ENCODE measurements around the gene HOXA6. TPM values are rescaled to one million over a fixed set of nuclear protein-coding genes. Genes with fewer than 3 reads are reported as not detected.

The HOXA6 gene
- total and polyA plus RNA-seq, 10 of the 15 experiments (the other 5 are each of a cell fraction or from before 2014, with no cell fraction given), result 0.08 TPM; not detected in 9

DNA sequence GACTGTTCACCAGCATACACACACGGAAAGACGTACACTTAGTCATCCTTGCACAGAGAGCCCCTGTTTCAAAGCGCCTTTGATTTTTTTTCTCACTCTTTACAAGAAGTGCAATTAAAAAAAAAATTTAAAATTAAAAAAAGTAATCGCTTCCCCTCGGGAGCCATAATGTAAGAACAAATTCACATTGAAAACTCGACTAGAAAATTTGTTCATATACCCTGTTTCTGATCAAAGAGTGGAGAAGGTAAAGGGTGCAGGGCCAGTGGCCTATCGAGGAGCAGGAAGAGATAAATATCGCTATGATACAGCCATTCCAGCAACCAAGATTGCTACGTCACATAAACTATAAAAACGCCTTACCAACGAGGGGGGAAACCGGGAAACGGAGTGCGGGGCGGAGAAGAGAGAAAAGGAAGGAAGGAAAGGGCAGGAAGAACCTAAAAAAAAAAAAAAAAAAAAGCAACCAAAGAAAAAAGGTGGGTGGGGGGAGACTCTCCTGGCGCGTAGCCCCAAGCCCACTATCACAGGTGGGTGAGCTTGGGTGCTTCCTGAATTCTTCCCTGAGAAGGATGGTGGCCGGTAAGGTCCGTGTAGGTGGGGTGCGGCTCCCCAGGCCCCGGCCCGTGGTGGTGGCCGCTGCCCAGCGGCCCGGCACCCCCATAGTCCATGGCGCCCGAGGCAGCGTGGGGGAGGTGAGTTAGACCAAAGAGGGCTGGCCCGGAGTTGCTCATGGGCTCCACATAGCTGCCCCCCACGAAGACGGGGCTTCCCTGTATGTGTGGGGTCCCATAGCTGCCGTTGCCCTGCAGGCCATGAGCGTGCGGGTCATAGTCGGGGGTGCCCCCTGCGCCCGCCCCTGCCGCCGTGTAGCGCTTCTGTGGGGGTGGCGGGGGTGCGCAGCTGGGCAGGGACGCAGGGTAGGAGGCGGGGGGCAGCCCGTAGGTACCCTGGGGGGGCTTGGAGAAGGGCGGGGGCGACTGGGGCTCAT, 39.9 kb downstream of the HOXA6 start:
- H3K4me2 ChIP-seq (ENCODE audit: control insufficient read depth, insufficient read depth), result no peak overlapping the region
- BruUV-seq (replicated peaks), result no TSS peak
- H4K20me1 ChIP-seq (ENCODE audit: control insufficient read depth, insufficient read depth), result no peaks in the 10 kb centered on the region
- WGBS (ENCODE audit: insufficient coverage, insufficient replicate concordance, low lambda C conversion rate, missing lambda C conversion rate), result 69% methylated on average over 33 of the region's 47 CpGs
- no peak overlapping the region for H3K27ac ChIP-seq (ENCODE audit: control insufficient read depth, insufficient read depth)
- ChIA-PET CTCF (interaction anchor here (0.8 kb wide), 1 partner anchor 259 kb away, joined by 3 read pairs; no protein-coding TSS in a partner anchor), SMC1A (ENCODE audit: uncharacterized antibody, unreplicated experiment) (no interaction called here), RAD21 (ENCODE audit: unreplicated experiment) (no interaction called here), POLR2A (no interaction called here)
- ATAC-seq (no peak), FAIRE-seq (no peak), DNase-seq (ENCODE audit: low read depth, low spot score) (no peak)
- TF ChIP-seq, protein P1, sequence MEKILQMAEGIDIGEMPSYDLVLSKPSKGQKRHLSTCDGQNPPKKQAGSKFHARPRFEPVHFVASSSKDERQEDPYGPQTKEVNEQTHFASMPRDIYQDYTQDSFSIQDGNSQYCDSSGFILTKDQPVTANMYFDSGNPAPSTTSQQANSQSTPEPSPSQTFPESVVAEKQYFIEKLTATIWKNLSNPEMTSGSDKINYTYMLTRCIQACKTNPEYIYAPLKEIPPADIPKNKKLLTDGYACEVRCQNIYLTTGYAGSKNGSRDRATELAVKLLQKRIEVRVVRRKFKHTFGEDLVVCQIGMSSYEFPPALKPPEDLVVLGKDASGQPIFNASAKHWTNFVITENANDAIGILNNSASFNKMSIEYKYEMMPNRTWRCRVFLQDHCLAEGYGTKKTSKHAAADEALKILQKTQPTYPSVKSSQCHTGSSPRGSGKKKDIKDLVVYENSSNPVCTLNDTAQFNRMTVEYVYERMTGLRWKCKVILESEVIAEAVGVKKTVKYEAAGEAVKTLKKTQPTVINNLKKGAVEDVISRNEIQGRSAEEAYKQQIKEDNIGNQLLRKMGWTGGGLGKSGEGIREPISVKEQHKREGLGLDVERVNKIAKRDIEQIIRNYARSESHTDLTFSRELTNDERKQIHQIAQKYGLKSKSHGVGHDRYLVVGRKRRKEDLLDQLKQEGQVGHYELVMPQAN (conservative IDR thresholded peaks at IDR 0.05), result no peak
- TF ChIP-seq, protein P2, sequence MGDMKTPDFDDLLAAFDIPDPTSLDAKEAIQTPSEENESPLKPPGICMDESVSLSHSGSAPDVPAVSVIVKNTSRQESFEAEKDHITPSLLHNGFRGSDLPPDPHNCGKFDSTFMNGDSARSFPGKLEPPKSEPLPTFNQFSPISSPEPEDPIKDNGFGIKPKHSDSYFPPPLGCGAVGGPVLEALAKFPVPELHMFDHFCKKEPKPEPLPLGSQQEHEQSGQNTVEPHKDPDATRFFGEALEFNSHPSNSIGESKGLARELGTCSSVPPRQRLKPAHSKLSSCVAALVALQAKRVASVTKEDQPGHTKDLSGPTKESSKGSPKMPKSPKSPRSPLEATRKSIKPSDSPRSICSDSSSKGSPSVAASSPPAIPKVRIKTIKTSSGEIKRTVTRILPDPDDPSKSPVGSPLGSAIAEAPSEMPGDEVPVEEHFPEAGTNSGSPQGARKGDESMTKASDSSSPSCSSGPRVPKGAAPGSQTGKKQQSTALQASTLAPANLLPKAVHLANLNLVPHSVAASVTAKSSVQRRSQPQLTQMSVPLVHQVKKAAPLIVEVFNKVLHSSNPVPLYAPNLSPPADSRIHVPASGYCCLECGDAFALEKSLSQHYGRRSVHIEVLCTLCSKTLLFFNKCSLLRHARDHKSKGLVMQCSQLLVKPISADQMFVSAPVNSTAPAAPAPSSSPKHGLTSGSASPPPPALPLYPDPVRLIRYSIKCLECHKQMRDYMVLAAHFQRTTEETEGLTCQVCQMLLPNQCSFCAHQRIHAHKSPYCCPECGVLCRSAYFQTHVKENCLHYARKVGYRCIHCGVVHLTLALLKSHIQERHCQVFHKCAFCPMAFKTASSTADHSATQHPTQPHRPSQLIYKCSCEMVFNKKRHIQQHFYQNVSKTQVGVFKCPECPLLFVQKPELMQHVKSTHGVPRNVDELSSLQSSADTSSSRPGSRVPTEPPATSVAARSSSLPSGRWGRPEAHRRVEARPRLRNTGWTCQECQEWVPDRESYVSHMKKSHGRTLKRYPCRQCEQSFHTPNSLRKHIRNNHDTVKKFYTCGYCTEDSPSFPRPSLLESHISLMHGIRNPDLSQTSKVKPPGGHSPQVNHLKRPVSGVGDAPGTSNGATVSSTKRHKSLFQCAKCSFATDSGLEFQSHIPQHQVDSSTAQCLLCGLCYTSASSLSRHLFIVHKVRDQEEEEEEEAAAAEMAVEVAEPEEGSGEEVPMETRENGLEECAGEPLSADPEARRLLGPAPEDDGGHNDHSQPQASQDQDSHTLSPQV (IDR thresholded peaks at IDR 0.05), result no peak
- TF ChIP-seq JUNB (IDR thresholded peaks at IDR 0.05) (no peak), STAT3 (IDR thresholded peaks at IDR 0.05; ENCODE audit: low read depth, low read length) (no peak), SMAD1 (IDR thresholded peaks at IDR 0.05; ENCODE audit: low read depth, partially characterized antibody) (no peak), ZNF217 (IDR thresholded peaks at IDR 0.05) (no peak), PAX5 (IDR thresholded peaks at IDR 0.05; ENCODE audit: borderline replicate concordance, low read depth, low read length) (no peak), ATF7 (IDR thresholded peaks at IDR 0.05; ENCODE audit: low read depth) (no peak), NFIC (IDR thresholded peaks at IDR 0.05; ENCODE audit: low read depth, low read length) (no peak), SUZ12 (IDR thresholded peaks at IDR 0.05; ENCODE audit: unreplicated experiment) (no peak)
- peaks cover 2% of the 10 kb centered on the region in 2 experiments for H3K27me3 ChIP-seq (replicated peaks in 1 of 2; ENCODE audit: control insufficient read depth in 2 of 2, insufficient read depth in 2 of 2, low read length in 1 of 2)
- in situ Hi-C loops (cut with MboI), result no loop called here
- H3K79me2 ChIP-seq (ENCODE audit: control insufficient read depth, insufficient read depth, low read length), result no peaks in the 10 kb centered on the region
- no peak overlapping the region for H3K4me3 ChIP-seq
- H2AFZ ChIP-seq (ENCODE audit: control insufficient read depth, low read depth, low read length), result no peak overlapping the region
- H3K36me3 ChIP-seq (ENCODE audit: control insufficient read depth in 2 of 2, insufficient read depth in 2 of 2, low read length in 1 of 2), result no peaks in the 10 kb centered on the region
- no peak overlapping the region for H3K9ac ChIP-seq (ENCODE audit: control insufficient read depth, insufficient read depth, low read length)
- intact Hi-C loops (cut with micrococcal nuclease; ENCODE audit: unreplicated experiment), result no loop called here
- no peaks in the 10 kb centered on the region for H3K4me1 ChIP-seq (ENCODE audit: control insufficient read depth, insufficient read depth, low read length)
- H3K9me3 ChIP-seq (replicated peaks; ENCODE audit: control insufficient read depth, insufficient read depth, low read length), result no peaks in the 10 kb centered on the region; the same call in 2 of the 3 replicates

All from GM12878 (cell line).